ENCODE results near the gene CBL. TPM values are rescaled to one million over a fixed set of nuclear protein-coding genes. Genes with fewer than 3 reads are reported as not detected.

Gene CBL
- total RNA-seq, 3 donors from 2014 or later: 18.7 to 19.6 (median 19.5) TPM

GRCh38 chr11:119258180-119258579, 52.0 kb downstream of the CBL start:
- H3K9me3 Mint-ChIP-seq: no peaks in the 10 kb centered on the region
- no peak for ATAC-seq
- peaks cover 40% of the 10 kb centered on the region for H3K4me1 Mint-ChIP-seq (ENCODE audit: low read depth)
- H3K36me3 Mint-ChIP-seq (ENCODE audit: insufficient read depth): peaks cover 5% of the 10 kb centered on the region
- no peaks in the 10 kb centered on the region for H3K27me3 Mint-ChIP-seq (ENCODE audit: low read depth)
- peak; percentile 9 for DNase-seq
- H3K4me3 Mint-ChIP-seq: no peak overlapping the region

- DNase-seq: no peak
- peaks cover 5% of the 10 kb centered on the region for H3K36me3 Mint-ChIP-seq (ENCODE audit: insufficient read depth)
- H3K4me1 Mint-ChIP-seq (ENCODE audit: low read depth): peaks cover 40% of the 10 kb centered on the region
- H3K9me3 Mint-ChIP-seq: no peaks in the 10 kb centered on the region
- no peak overlapping the region for H3K4me3 Mint-ChIP-seq
- ATAC-seq: no peak
- H3K27me3 Mint-ChIP-seq (ENCODE audit: low read depth): no peaks in the 10 kb centered on the region
Measured at GRCh38 chr11:119258983-119259382, 52.8 kb downstream of the CBL start.

- no peaks in the 10 kb centered on the region for H3K9me3 Mint-ChIP-seq
- peaks cover 57% of the 10 kb centered on the region for H3K4me1 Mint-ChIP-seq (ENCODE audit: low read depth)
- H3K4me3 Mint-ChIP-seq: no peak overlapping the region
- DNase-seq (no peak), ATAC-seq (peak; percentile 69 to 73)
- H3K36me3 Mint-ChIP-seq (ENCODE audit: insufficient read depth): no peaks in the 10 kb centered on the region
- H3K27me3 Mint-ChIP-seq (ENCODE audit: low read depth): no peaks in the 10 kb centered on the region
Measured at GRCh38 chr11:119262668-119263351, 56.7 kb downstream of the CBL start.

DNA sequence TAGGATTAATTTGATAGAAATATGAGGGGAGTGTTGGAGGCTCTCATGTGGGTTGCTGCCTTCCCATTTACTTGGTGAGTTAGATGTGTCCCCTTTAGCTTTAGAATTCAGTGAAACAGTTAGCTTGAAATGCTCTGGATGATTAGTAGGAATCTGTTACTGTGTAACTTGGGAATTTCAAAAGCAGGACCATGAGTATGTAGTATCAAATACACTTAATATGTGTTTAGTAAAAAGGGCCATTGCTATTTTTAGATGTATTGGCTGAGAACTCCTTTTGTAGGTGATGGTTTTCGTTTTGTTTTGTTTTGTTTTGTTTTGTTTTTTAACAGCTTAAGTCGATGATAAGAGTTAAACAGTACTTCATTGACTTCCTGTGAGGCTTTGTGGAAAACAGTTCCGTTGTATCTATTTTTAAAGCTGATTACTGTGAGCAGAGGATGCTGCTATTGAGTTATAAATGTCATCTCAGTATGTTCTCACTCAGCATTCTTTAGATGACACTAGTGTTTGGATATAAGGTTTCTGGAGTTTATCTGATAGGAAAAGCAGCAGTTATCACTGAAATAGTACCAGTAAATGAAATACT, 57.3 kb downstream of the CBL start:
- H3K4me3 Mint-ChIP-seq: no peak overlapping the region
- H3K27me3 Mint-ChIP-seq (ENCODE audit: low read depth): no peaks in the 10 kb centered on the region
- no peak for DNase-seq
- no peaks in the 10 kb centered on the region for H3K36me3 Mint-ChIP-seq (ENCODE audit: insufficient read depth)
- peaks cover 56% of the 10 kb centered on the region for H3K4me1 Mint-ChIP-seq (ENCODE audit: low read depth)
- no peaks in the 10 kb centered on the region for H3K9me3 Mint-ChIP-seq
- ATAC-seq: no peak

GRCh38 chr11:119266063-119266462, 59.9 kb downstream of the CBL start:
- Mint-ChIP-seq H3K4me3 (peak overlapping the region; percentile 60), H3K4me1 (ENCODE audit: low read depth) (peaks cover 38% of the 10 kb centered on the region), H3K36me3 (ENCODE audit: insufficient read depth) (no peaks in the 10 kb centered on the region), H3K9me3 (no peaks in the 10 kb centered on the region), H3K27me3 (ENCODE audit: low read depth) (no peaks in the 10 kb centered on the region)
- ATAC-seq (peak; percentile 20 to 25), DNase-seq (no peak)

DNA sequence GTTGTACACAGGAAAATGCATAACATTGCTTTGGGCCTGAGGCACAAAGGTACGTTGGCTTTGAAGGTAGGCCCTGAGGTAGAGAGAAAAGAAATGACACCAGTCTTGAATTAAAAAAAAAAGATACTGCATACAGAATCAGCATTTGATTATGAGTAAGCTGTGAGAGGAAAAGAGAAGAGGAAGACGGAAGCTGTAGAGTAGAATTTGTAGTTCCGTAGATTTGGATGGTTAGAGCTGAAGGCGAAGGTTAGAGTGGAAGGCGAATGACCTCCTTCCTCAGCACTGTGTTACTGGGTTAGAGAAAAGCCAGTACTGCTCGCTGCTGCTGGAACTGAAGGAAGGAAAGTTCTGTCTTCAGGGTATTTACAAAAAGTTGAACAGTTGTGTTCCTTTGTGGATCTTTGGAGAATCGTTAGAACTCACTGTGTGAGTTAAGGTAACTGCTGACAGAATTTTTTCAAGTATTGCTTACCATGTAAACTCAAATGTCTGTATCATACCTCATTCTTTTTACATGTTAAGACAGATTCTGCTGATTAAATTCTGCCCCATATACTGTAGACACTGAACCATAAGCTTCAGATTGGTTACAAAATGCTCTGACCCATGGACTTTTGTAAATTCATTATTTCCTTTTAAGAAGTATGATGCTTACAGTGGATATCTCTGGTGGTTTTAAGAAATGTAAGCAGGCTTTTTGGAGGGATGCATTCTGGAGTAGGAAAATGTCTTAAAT, 60.5 kb downstream of the CBL start:
- DNase-seq: no peak
- no peaks in the 10 kb centered on the region for H3K27me3 Mint-ChIP-seq (ENCODE audit: low read depth)
- ATAC-seq: peak; percentile 49 to 53
- H3K4me1 Mint-ChIP-seq (ENCODE audit: low read depth): peaks cover 38% of the 10 kb centered on the region
- H3K9me3 Mint-ChIP-seq: no peaks in the 10 kb centered on the region
- no peaks in the 10 kb centered on the region for H3K36me3 Mint-ChIP-seq (ENCODE audit: insufficient read depth)
- H3K4me3 Mint-ChIP-seq: peak overlapping the region; percentile 60

DNA sequence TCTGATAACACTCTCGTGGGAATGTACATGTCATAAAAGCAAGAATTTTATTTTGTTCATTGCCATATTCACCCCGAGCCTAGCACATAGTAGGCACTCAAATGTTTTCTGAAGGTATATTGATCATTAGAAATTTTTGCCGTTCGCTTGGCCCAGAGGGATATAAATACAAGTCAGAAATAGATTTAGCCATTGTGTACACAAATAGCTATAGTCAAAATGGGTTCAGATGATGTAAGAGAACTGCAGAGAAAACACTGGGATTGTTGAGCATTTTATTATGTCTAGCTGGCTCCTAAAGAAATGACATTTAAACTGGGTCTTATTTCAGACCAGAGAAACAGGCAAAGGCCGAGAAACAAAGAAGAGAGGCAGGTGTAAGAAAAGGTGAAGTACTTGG, 61.5 kb downstream of the CBL start:
- DNase-seq: no peak
- no peak for ATAC-seq
- Mint-ChIP-seq H3K4me1 (ENCODE audit: low read depth) (peaks cover 38% of the 10 kb centered on the region), H3K4me3 (no peak overlapping the region), H3K36me3 (ENCODE audit: insufficient read depth) (no peaks in the 10 kb centered on the region), H3K27me3 (ENCODE audit: low read depth) (no peaks in the 10 kb centered on the region), H3K9me3 (no peaks in the 10 kb centered on the region)

GRCh38 chr11:119273721-119274120, 67.6 kb downstream of the CBL start:
- Mint-ChIP-seq H3K4me3 (no peak overlapping the region), H3K9me3 (no peaks in the 10 kb centered on the region), H3K36me3 (ENCODE audit: insufficient read depth) (peaks cover 21% of the 10 kb centered on the region), H3K27me3 (ENCODE audit: low read depth) (no peaks in the 10 kb centered on the region), H3K4me1 (ENCODE audit: low read depth) (peaks cover 2% of the 10 kb centered on the region)
- ATAC-seq: no peak
- DNase-seq: no peak

- Mint-ChIP-seq H3K27me3 (ENCODE audit: low read depth) (no peaks in the 10 kb centered on the region), H3K36me3 (ENCODE audit: insufficient read depth) (peaks cover 25% of the 10 kb centered on the region), H3K4me3 (no peak overlapping the region)
Measured at GRCh38 chr11:119277660-119278059, 71.5 kb downstream of the CBL start.

GRCh38 chr11:119282495-119282894, 76.4 kb downstream of the CBL start:
- Mint-ChIP-seq H3K9me3 (no peaks in the 10 kb centered on the region), H3K4me1 (ENCODE audit: low read depth) (peaks cover 17% of the 10 kb centered on the region), H3K27me3 (ENCODE audit: low read depth) (no peaks in the 10 kb centered on the region), H3K36me3 (ENCODE audit: insufficient read depth) (peaks cover 21% of the 10 kb centered on the region), H3K4me3 (no peak overlapping the region)
- no peak for ATAC-seq
- DNase-seq: no peak

More at GRCh38 chr11:119277660-119278059, 71.5 kb downstream of the CBL start:
- Mint-ChIP-seq H3K4me1 (ENCODE audit: low read depth) (peaks cover 5% of the 10 kb centered on the region), H3K9me3 (no peaks in the 10 kb centered on the region)
- DNase-seq (no peak), ATAC-seq (no peak)

DNA sequence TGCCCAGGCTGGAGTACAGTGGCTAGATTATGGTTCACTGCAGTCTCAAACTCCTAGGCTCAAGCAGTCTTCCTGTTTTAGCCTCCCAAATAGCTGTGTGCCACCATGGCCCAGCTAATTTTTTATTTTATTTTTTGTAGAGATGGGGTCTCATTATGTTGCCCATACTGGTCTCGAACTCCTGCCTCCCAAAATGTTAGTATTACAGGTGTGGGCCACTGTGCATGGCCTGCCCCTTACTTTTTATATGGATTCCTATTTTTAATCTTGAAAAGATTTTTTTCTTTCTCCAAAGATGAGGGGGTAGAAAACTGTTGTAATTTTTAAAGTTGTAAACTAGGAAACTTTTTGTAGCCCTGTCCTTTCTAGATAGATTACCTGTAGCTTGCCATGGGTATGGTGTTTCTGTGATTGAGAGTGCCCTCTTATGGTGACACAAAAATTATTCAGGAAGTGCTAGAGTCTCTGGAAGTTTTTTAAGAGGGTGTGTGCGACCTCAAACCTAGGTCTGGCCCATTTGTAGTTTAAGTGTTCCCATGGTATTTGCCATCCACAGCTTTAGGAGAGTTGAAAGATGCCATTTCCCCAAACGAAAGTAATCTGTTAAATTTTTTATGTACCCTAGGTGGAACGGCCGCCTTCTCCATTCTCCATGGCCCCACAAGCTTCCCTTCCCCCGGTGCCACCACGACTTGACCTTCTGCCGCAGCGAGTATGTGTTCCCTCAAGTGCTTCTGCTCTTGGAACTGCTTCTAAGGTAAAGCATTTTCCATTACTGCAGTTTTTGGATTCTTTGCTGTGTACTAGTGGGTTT, 78.4 kb downstream of the CBL start:
- DNase-seq (no peak), ATAC-seq (peak; percentile 80 to 84)
- Mint-ChIP-seq H3K9me3 (no peaks in the 10 kb centered on the region), H3K36me3 (ENCODE audit: insufficient read depth) (peaks cover 24% of the 10 kb centered on the region), H3K27me3 (ENCODE audit: low read depth) (no peaks in the 10 kb centered on the region), H3K4me1 (ENCODE audit: low read depth) (peaks cover 17% of the 10 kb centered on the region), H3K4me3 (no peak overlapping the region)

GRCh38 chr11:119285431-119285830, 79.3 kb downstream of the CBL start:
- Mint-ChIP-seq H3K27me3 (ENCODE audit: low read depth) (no peaks in the 10 kb centered on the region), H3K36me3 (ENCODE audit: insufficient read depth) (peaks cover 22% of the 10 kb centered on the region), H3K4me1 (ENCODE audit: low read depth) (peaks cover 17% of the 10 kb centered on the region), H3K9me3 (no peaks in the 10 kb centered on the region), H3K4me3 (no peak overlapping the region)
- DNase-seq: no peak
- ATAC-seq: no peak

DNA sequence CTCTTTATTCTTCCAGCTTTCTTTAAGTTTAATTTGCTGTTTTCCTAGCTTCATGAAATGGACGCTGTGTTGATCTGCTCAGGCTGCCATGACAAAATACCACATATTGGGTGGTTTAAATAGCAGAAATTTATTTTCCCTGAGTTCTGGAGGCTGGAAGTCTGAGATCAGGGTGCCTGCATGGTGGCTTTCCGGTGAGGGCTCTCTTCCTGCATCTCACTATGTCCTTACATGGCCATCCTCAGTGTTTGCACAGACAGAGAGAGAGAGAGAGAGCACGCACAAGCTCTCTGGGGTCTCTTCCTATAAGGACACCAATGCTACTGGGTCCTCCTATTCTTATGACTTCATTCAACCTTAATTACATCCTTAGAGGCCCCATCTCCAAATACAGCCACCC, 82.1 kb downstream of the CBL start:
- Mint-ChIP-seq H3K9me3 (no peaks in the 10 kb centered on the region), H3K4me1 (ENCODE audit: low read depth) (peaks cover 9% of the 10 kb centered on the region), H3K27me3 (ENCODE audit: low read depth) (no peaks in the 10 kb centered on the region), H3K4me3 (no peak overlapping the region), H3K36me3 (ENCODE audit: insufficient read depth) (peaks cover 29% of the 10 kb centered on the region)
- no peak for ATAC-seq
- DNase-seq: no peak

DNA sequence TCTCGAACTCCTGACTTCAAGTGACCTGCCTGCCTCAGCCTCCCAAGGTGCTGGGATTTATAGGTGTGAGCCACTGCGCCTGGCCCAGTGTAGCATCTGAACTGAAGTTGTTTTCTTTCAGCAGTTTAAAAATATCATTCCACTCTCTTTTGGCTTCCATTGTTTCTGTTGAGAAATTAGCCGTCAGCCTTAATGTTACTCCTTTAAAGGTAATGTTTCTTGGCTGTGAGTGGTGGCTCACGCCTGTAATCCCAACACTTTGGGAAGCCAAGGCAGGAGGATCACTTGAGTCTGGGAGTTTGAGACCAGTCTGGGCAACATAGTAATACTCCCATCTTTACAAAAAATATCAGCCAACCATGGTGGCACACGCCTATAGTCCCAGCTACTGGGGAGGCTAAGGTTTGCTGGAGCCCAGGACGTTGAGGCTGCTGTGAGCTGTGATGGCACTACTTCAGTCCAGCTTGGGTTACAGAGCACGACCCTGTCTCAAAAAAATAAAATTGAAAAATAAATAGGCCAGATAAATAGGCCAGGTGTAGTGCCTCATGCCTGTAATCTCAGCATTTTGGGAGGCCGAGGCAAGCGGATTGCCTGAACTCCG, 84.9 kb downstream of the CBL start:
- H3K27me3 Mint-ChIP-seq (ENCODE audit: low read depth): no peaks in the 10 kb centered on the region
- H3K4me3 Mint-ChIP-seq: no peak overlapping the region
- no peaks in the 10 kb centered on the region for H3K4me1 Mint-ChIP-seq (ENCODE audit: low read depth)
- DNase-seq: no peak
- H3K36me3 Mint-ChIP-seq (ENCODE audit: insufficient read depth): peaks cover 29% of the 10 kb centered on the region
- ATAC-seq: no peak
- no peaks in the 10 kb centered on the region for H3K9me3 Mint-ChIP-seq
